Neural crest cell (in vitro differentiated cells): ENCODE results near the gene RDH13. TPM values are rescaled to one million over a fixed set of nuclear protein-coding genes. Genes with fewer than 3 reads are reported as not detected.
"Not testable (repeated sequence)": the region's sequence is repeated elsewhere in the genome, so short reads cannot be mapped to it uniquely, and the experiment has no call there.

ENCODE experiments used
- DNase-seq: peaks from one replicate; pipeline ENCODE4 v3.0.0; 2021; ENCODE audit warnings: low read depth, mixed read lengths, low spot score
- H3K27ac Mint-ChIP-seq: one replicate; pipeline ENCODE4 v1.8.0; 2021; ENCODE audit warnings: mild to moderate bottlenecking, mixed read lengths; ENCODE audit not compliant: unreplicated experiment
- H3K27me3 Mint-ChIP-seq: 2 replicates; pipeline ENCODE4 v1.8.0; 2021; ENCODE audit warnings: low read depth, mild to moderate bottlenecking, mixed read lengths
- H3K36me3 Mint-ChIP-seq: 2 replicates; pipeline ENCODE4 v1.8.0; 2021; ENCODE audit warnings: low read depth, mild to moderate bottlenecking, mixed read lengths
- H3K4me1 Mint-ChIP-seq: 2 replicates; pipeline ENCODE4 v1.8.0; 2021; ENCODE audit warnings: mixed read lengths
- H3K4me3 Mint-ChIP-seq: one replicate; pipeline ENCODE4 v1.8.0; 2021; ENCODE audit warnings: mild to moderate bottlenecking, mixed read lengths
- H3K9me3 Mint-ChIP-seq: 2 replicates; pipeline ENCODE4 v1.8.0; 2021; ENCODE audit warnings: mixed read lengths
- CTCF ChIP-seq: fragments of 200-600 bp; sonication (generic); conservative IDR thresholded peaks from 2 replicates; pipeline ENCODE4 v1.5.0; 2021; ENCODE audit warnings: antibody characterized with exemption, mild to moderate bottlenecking
- total RNA-seq: library from RNA; stranded (reverse); gene quantifications from 2 replicates; pipeline ENCODE4 v1.2.1, GENCODE V29; 2021

RDH13 gene
- total RNA-seq, 1 donor from 2014 or later, result 19.9 TPM

DNA sequence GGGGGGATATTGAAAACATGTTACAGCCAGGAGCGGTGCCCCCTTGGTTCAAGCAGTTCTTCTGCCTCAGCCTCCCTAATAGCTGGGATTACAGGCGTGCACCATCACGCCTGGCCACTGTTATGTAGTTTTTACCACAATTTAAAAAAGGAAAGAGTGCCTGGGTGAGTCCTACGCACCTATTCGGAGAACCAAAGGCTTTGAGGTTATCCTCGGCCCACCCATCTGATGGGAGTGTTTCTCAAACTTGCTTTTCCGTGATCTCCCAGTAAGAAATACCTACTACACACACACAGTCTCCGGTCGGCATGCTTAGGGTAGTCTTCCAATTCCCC, 20.6 kb downstream of the RDH13 start:
- H3K4me1 Mint-ChIP-seq, result no peaks in the 10 kb centered on the region
- H3K27ac Mint-ChIP-seq, result no peak overlapping the region
- no peak overlapping the region for H3K4me3 Mint-ChIP-seq
- H3K9me3 Mint-ChIP-seq, result no peaks in the 10 kb centered on the region
- H3K27me3 Mint-ChIP-seq, result no peaks in the 10 kb centered on the region
- DNase-seq, result no peak
- H3K36me3 Mint-ChIP-seq, result peaks cover 2% of the 10 kb centered on the region
- no peak for TF ChIP-seq CTCF

- Mint-ChIP-seq H3K4me3 (no peak overlapping the region), H3K27ac (no peak overlapping the region), H3K27me3 (no peaks in the 10 kb centered on the region), H3K9me3 (no peaks in the 10 kb centered on the region), H3K4me1 (no peaks in the 10 kb centered on the region), H3K36me3 (peaks cover 2% of the 10 kb centered on the region)
- no peak for TF ChIP-seq CTCF
- no peak for DNase-seq
These were observed 21.2 kb downstream of the RDH13 start for GRCh38 chr19:55041627-55042343.

GRCh38 chr19:55041244-55041626, 21.7 kb downstream of the RDH13 start:
- Mint-ChIP-seq H3K9me3 (no peaks in the 10 kb centered on the region), H3K4me1 (no peaks in the 10 kb centered on the region)
- TF ChIP-seq CTCF, result no peak

GRCh38 chr19:55040654-55041053, 22.3 kb downstream of the RDH13 start:
- not testable (repeated sequence) for H3K4me1 Mint-ChIP-seq, H3K9me3 Mint-ChIP-seq, DNase-seq, H3K27ac Mint-ChIP-seq, H3K27me3 Mint-ChIP-seq, H3K4me3 Mint-ChIP-seq, H3K36me3 Mint-ChIP-seq

More at GRCh38 chr19:55041244-55041626, 21.7 kb downstream of the RDH13 start:
- no peak for DNase-seq
- no peak overlapping the region for H3K4me3 Mint-ChIP-seq
- H3K27me3 Mint-ChIP-seq, result no peaks in the 10 kb centered on the region
- peaks cover 2% of the 10 kb centered on the region for H3K36me3 Mint-ChIP-seq
- H3K27ac Mint-ChIP-seq, result no peak overlapping the region

GRCh38 chr19:55037603-55038002, 25.3 kb downstream of the RDH13 start:
- DNase-seq, H3K4me1 Mint-ChIP-seq, H3K27me3 Mint-ChIP-seq, H3K36me3 Mint-ChIP-seq, H3K4me3 Mint-ChIP-seq, H3K9me3 Mint-ChIP-seq: not testable (repeated sequence)
- peak overlapping the region; percentile 57 for H3K27ac Mint-ChIP-seq

GRCh38 chr19:55036058-55036457, 26.9 kb downstream of the RDH13 start:
- DNase-seq, result no peak
- Mint-ChIP-seq H3K4me1 (no peaks in the 10 kb centered on the region), H3K27ac (no peak overlapping the region), H3K4me3 (no peak overlapping the region), H3K36me3 (peaks cover 4% of the 10 kb centered on the region), H3K27me3 (no peaks in the 10 kb centered on the region), H3K9me3 (no peaks in the 10 kb centered on the region)
- no peak for TF ChIP-seq CTCF
